GM23338 (cell line): ENCODE measurements around the gene LAMC3.

Experiments used
- CREB1 ChIP-seq: fragments of 250-450 bp; sonication (Bioruptor Pico); IDR thresholded peaks from 2 replicates; pipeline ENCODE4 v1.5.0; 2020; ENCODE audit warnings: low read depth, mild to moderate bottlenecking, moderate library complexity
- CTCF ChIP-seq, 2 experiments: fragments of 200-600 bp in 1 of 2; sonication (generic) in 1 of 2; conservative IDR thresholded peaks; 2 replicates each; pipeline versions ENCODE4 v1.5.1 to v1.6.1; 2016 to 2017; ENCODE audit warnings: antibody characterized with exemption in 2 of 2, low read depth in 2 of 2, mild to moderate bottlenecking in 2 of 2, moderate library complexity in 1 of 2
- EZH2 ChIP-seq: fragments of 200-600 bp; sonication (generic); IDR thresholded peaks from one replicate; pipeline ENCODE4 v1.8.0; 2017; ENCODE audit warnings: antibody characterized with exemption, mild to moderate bottlenecking, low read depth; ENCODE audit not compliant: unreplicated experiment
- EZH2phosphoT487 ChIP-seq: fragments of 200-600 bp; sonication (generic); IDR thresholded peaks from one replicate; pipeline ENCODE4 v1.8.1; 2018; ENCODE audit warnings: antibody characterized with exemption; ENCODE audit not compliant: unreplicated experiment
- JUNB ChIP-seq: IDR thresholded peaks from one replicate; pipeline ENCODE4 v1.6.1; 2016; ENCODE audit warnings: antibody characterized with exemption; ENCODE audit not compliant: unreplicated experiment
- POLR2AphosphoS5 ChIP-seq: IDR thresholded peaks from 2 replicates; pipeline ENCODE4 v1.6.1; 2016; ENCODE audit warnings: antibody characterized with exemption, low read depth
- REST ChIP-seq: IDR thresholded peaks from one replicate; pipeline ENCODE4 v1.6.1; 2018; ENCODE audit warnings: antibody characterized with exemption; ENCODE audit not compliant: unreplicated experiment
- ZNF114 ChIP-seq: fragments of 250-450 bp; sonication (Bioruptor Pico); IDR thresholded peaks from 2 replicates; pipeline ENCODE4 v1.5.0; 2020; ENCODE audit warnings: mild to moderate bottlenecking, moderate library complexity
- ZNF331 ChIP-seq: fragments of 250-450 bp; sonication (Bioruptor Pico); IDR thresholded peaks from 2 replicates; pipeline ENCODE4 v1.5.0; 2020; ENCODE audit warnings: low read depth, mild to moderate bottlenecking, moderate library complexity

- TF ChIP-seq CTCF (conservative IDR thresholded peaks at IDR 0.05; ENCODE audit: low read depth in 2 of 2) (no peak), REST (no peak), ZNF114 (CRISPR knock-in tag) (no peak), EZH2 (no peak), POLR2AphosphoS5 (no peak), CREB1 (CRISPR knock-in tag) (no peak), EZH2phosphoT487 (no peak), JUNB (no peak), ZNF331 (no peak)
Observed at GRCh38 chr9:131095666-131096268, 86.8 kb downstream of the LAMC3 start.
